Mesothelial cell of epicardium (in vitro differentiated cells): ENCODE measurements around the gene DDX3X. TPM values are rescaled to one million over a fixed set of nuclear protein-coding genes. Genes with fewer than 3 reads are reported as not detected.

ENCODE experiments used
- DNase-seq, 2 experiments: peaks; one replicate each; pipeline ENCODE4 v3.0.0; 2021; ENCODE audit warnings: low spot score in 2 of 2; ENCODE audit not compliant: unreplicated experiment in 2 of 2
- H3K27ac Mint-ChIP-seq: 2 replicates; pipeline ENCODE4 v1.8.0; 2021; ENCODE audit warnings: mixed read lengths
- H3K27me3 Mint-ChIP-seq: 2 replicates; pipeline ENCODE4 v1.8.0; 2021; ENCODE audit warnings: low read depth, mixed read lengths
- H3K36me3 Mint-ChIP-seq: 2 replicates; pipeline ENCODE4 v1.8.0; 2021; ENCODE audit warnings: mixed read lengths
- H3K4me1 Mint-ChIP-seq: 2 replicates; pipeline ENCODE4 v1.8.0; 2021; ENCODE audit warnings: mixed read lengths
- H3K4me3 Mint-ChIP-seq: 2 replicates; pipeline ENCODE4 v1.8.0; 2021; ENCODE audit warnings: mild to moderate bottlenecking, moderate library complexity, mixed read lengths
- H3K9me3 Mint-ChIP-seq: 2 replicates; pipeline ENCODE4 v1.8.0; 2021; ENCODE audit warnings: mixed read lengths
- total RNA-seq: library from RNA; stranded (reverse); gene quantifications from 3 replicates; pipeline ENCODE4 v1.2.1, GENCODE V29; 2021
- TF ChIP-seq, protein P1 (sequence below): fragments of 200-600 bp; sonication (generic); IDR thresholded peaks from one replicate; pipeline ENCODE4 v1.5.0; 2021; ENCODE audit warnings: antibody characterized with exemption; ENCODE audit not compliant: unreplicated experiment

The DDX3X gene
- total RNA-seq, 1 donor from 2014 or later: 303 TPM

DNA sequence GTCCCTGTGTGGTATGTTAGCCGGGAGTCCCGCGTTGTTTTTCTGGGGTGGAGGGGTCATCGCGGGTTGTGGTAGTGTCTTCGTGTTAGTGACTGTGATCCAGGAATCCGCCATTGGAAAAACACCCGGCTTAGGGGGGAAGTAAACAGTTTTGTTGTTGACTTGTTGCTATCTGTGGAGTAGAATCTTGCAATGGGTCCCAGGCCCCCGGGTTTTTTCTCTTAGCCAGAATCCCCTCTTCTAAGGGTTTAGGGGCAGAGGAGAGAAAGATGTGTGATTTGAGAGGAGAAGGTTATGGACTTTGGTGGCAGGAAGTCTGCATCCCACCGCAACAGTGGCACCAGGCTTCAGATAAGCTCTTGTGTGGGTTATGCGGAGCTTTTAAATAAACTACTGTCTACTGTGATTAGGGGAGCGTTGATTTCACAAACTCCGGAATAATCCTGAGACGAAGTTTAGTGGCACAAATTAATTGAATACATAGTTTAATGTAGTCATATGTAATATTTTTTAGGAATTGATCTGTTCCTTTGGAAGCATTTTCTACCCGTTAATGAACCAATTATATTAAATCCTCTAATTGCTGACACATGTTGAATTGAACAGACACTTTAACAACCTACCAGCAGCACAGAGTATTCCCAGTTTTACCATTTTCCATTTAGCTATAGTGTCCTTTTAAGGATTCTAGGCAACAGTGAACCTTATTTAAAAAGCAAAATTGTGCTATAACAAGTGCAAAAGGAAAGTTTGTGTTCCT, 1.4 kb downstream of the DDX3X start:
- peaks cover 5% of the 10 kb centered on the region for H3K36me3 Mint-ChIP-seq
- H3K9me3 Mint-ChIP-seq: peaks cover 7% of the 10 kb centered on the region
- DNase-seq: no peak
- H3K27me3 Mint-ChIP-seq: no peaks in the 10 kb centered on the region
- TF ChIP-seq, protein P1, sequence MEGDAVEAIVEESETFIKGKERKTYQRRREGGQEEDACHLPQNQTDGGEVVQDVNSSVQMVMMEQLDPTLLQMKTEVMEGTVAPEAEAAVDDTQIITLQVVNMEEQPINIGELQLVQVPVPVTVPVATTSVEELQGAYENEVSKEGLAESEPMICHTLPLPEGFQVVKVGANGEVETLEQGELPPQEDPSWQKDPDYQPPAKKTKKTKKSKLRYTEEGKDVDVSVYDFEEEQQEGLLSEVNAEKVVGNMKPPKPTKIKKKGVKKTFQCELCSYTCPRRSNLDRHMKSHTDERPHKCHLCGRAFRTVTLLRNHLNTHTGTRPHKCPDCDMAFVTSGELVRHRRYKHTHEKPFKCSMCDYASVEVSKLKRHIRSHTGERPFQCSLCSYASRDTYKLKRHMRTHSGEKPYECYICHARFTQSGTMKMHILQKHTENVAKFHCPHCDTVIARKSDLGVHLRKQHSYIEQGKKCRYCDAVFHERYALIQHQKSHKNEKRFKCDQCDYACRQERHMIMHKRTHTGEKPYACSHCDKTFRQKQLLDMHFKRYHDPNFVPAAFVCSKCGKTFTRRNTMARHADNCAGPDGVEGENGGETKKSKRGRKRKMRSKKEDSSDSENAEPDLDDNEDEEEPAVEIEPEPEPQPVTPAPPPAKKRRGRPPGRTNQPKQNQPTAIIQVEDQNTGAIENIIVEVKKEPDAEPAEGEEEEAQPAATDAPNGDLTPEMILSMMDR: no peak
- H3K27ac Mint-ChIP-seq: peak overlapping the region; percentile 100
- peak overlapping the region; percentile 90 for H3K4me3 Mint-ChIP-seq
- H3K4me1 Mint-ChIP-seq: peaks cover 25% of the 10 kb centered on the region

DNA sequence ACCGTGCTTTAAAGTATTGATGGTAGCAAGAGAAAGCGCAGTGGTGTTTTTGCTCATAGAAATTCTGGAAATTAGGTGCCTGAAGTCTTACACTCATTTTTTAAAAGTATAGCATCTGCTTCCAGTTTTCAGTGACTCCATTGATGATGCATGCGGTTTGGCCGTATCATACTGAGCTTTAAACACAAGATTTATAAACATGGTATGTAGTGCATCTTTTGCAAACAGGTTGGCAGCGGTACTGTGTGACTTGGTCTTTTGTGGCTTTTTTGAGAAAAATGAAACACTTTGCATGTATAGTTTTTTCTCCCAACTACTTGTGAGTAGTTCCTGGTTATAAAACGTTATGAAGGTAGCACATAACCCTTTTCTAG, 2.0 kb downstream of the DDX3X start:
- TF ChIP-seq, protein P1: no peak
- H3K9me3 Mint-ChIP-seq: peaks cover 7% of the 10 kb centered on the region
- DNase-seq: no peak
- H3K4me1 Mint-ChIP-seq: peaks cover 21% of the 10 kb centered on the region
- H3K36me3 Mint-ChIP-seq: peaks cover 5% of the 10 kb centered on the region
- H3K27me3 Mint-ChIP-seq: no peaks in the 10 kb centered on the region
- H3K4me3 Mint-ChIP-seq: peak overlapping the region; percentile 90
- H3K27ac Mint-ChIP-seq: peak overlapping the region; percentile 100

GRCh38 chrX:41336447-41336846, 2.5 kb downstream of the DDX3X start:
- H3K4me3 Mint-ChIP-seq: peak overlapping the region; percentile 90
- no peak for DNase-seq
- peaks cover 7% of the 10 kb centered on the region for H3K9me3 Mint-ChIP-seq
- no peak overlapping the region for H3K27ac Mint-ChIP-seq
- TF ChIP-seq, protein P1: no peak
- H3K27me3 Mint-ChIP-seq: no peaks in the 10 kb centered on the region
- H3K36me3 Mint-ChIP-seq: peaks cover 5% of the 10 kb centered on the region
- H3K4me1 Mint-ChIP-seq: peaks cover 21% of the 10 kb centered on the region

DNA sequence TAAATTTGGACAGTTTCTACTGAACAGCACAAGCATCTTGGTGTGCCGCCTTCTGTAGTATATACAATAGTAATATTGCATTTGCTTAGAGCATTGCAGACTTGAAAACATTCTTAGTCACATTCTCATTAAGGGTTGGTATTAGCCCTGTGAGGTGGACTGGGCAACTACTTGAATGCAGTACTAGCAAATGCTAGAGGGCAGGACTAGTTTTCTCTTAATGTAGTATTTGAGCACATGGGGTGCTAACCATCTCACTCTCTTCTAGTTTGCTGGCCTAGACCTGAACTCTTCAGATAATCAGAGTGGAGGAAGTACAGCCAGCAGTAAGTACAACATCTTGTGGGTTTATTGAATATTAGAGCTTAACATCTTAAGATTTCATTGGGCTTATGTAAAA, 3.2 kb downstream of the DDX3X start:
- DNase-seq: no peak
- Mint-ChIP-seq H3K9me3 (peaks cover 7% of the 10 kb centered on the region), H3K4me3 (peak overlapping the region; percentile 90), H3K4me1 (peaks cover 21% of the 10 kb centered on the region), H3K27me3 (no peaks in the 10 kb centered on the region), H3K36me3 (peaks cover 5% of the 10 kb centered on the region), H3K27ac (no peak overlapping the region)
- TF ChIP-seq, protein P1: no peak

DNA sequence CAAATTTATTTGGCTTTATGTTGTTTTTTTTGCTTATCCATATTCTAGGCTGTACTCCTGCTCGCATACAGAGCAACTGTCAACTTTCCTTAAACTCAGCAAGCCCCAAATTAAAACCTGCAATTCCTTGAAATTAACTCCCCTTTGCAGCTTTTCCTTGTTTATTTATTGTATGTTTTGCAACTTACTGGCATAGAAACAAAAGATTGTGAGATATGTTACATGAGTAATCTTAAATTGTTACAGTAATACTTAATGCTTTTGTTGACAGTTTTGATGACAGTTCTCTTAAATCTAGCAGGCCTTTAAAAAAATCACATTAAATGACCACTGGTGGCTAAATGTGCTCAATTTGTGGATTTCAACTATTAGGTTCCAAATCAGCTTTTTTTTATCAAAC, 4.5 kb downstream of the DDX3X start:
- H3K4me3 Mint-ChIP-seq: peak overlapping the region; percentile 13
- TF ChIP-seq, protein P1: no peak
- peak overlapping the region; percentile 14 for H3K27ac Mint-ChIP-seq
- no peak for DNase-seq
- peaks cover 10% of the 10 kb centered on the region for H3K36me3 Mint-ChIP-seq
- H3K9me3 Mint-ChIP-seq: peaks cover 7% of the 10 kb centered on the region
- H3K27me3 Mint-ChIP-seq: no peaks in the 10 kb centered on the region
- H3K4me1 Mint-ChIP-seq: peaks cover 20% of the 10 kb centered on the region
